Measurements from ENCODE around the gene ZNF70. TPM values are rescaled to one million over a fixed set of nuclear protein-coding genes. Genes with fewer than 3 reads are reported as not detected.
A peak's percentile ranks its signal among the peaks of the same experiment; 100 is the strongest.

Gene ZNF70
- total and polyA plus RNA-seq, 10 of the 15 experiments (the other 5 are each of a cell fraction or from before 2014, with no cell fraction given), result 0.15 to 2.3 (median 0.85) TPM

- TF ChIP-seq E4F1 (IDR thresholded peaks at IDR 0.05; ENCODE audit: borderline replicate concordance, partially characterized antibody) (no peak), TCF3 (IDR thresholded peaks at IDR 0.05; ENCODE audit: borderline replicate concordance, insufficient read depth, low read depth, low read length) (no peak), MTA3 (IDR thresholded peaks at IDR 0.05; ENCODE audit: borderline replicate concordance, low read length) (no peak), SIN3A (IDR thresholded peaks at IDR 0.05; ENCODE audit: low read depth, low read length) (no peak), CBX5 (IDR thresholded peaks at IDR 0.05; ENCODE audit: low read depth) (no peak), BCL11A (IDR thresholded peaks at IDR 0.05; ENCODE audit: low read depth, low read length) (no peak), ATF7 (IDR thresholded peaks at IDR 0.05; ENCODE audit: low read depth) (no peak), ETV6 (conservative IDR thresholded peaks at IDR 0.05 in 1 of 2, IDR thresholded peaks at IDR 0.05 in 1 of 2; ENCODE audit: borderline replicate concordance in 1 of 2, low read depth in 1 of 2) (0 out of 4 replicates have a peak, but pooled peaks of 1 of the 2 experiments have one; percentile 17), FOXM1 (IDR thresholded peaks at IDR 0.05; ENCODE audit: low read depth, low read length) (peak; percentile 77; the same call in 1 of the 2 replicates), EP300 (IDR thresholded peaks at IDR 0.05; ENCODE audit: borderline replicate concordance in 1 of 2, control insufficient read depth in 1 of 2, low read depth in 2 of 2, low read length in 2 of 2) (peak in 1 of 2 experiments; percentile 65; a peak in 1 of 4 replicates), IRF4 (IDR thresholded peaks at IDR 0.05; ENCODE audit: low read depth, low read length) (peak; percentile 46; the same call in 1 of the 2 replicates), JUND (IDR thresholded peaks at IDR 0.05; ENCODE audit: low read depth, low read length) (no peak), HDAC2 (IDR thresholded peaks at IDR 0.05) (no peak), BRCA1 (IDR thresholded peaks at IDR 0.05; ENCODE audit: low read depth, low read length) (no peak), ZSCAN29 (IDR thresholded peaks at IDR 0.05) (no peak), POLR2AphosphoS2 (IDR thresholded peaks at IDR 0.05; ENCODE audit: low read depth, low read length) (no peak), MAX (IDR thresholded peaks at IDR 0.05; ENCODE audit: low read depth, low read length) (no peak), TBL1XR1 (IDR thresholded peaks at IDR 0.05; ENCODE audit: low read depth, low read length) (no peak), NKRF (conservative IDR thresholded peaks at IDR 0.05) (no peak), LARP7 (IDR thresholded peaks at IDR 0.05) (no peak), ATF3 (IDR thresholded peaks at IDR 0.05; ENCODE audit: borderline replicate concordance, extremely low read depth, low read depth, low read length) (no peak), HDGF (IDR thresholded peaks at IDR 0.05) (no peak), NR2C1 (IDR thresholded peaks at IDR 0.05) (no peak), SMC3 (IDR thresholded peaks at IDR 0.05; ENCODE audit: borderline replicate concordance, low read length) (no peak)
Measured at GRCh38 chr22:23708270-23708669, 42.6 kb downstream of the ZNF70 start (continued).
